Measurements from ENCODE around the gene DNTTIP2. TPM values are rescaled to one million over a fixed set of nuclear protein-coding genes. Genes with fewer than 3 reads are reported as not detected.
"Not testable (repeated sequence)": the region's sequence is repeated elsewhere in the genome, so short reads cannot be mapped to it uniquely, and the experiment has no call there.

The DNTTIP2 gene
- total RNA-seq, 1 donor from 2014 or later: 34.8 TPM

DNA sequence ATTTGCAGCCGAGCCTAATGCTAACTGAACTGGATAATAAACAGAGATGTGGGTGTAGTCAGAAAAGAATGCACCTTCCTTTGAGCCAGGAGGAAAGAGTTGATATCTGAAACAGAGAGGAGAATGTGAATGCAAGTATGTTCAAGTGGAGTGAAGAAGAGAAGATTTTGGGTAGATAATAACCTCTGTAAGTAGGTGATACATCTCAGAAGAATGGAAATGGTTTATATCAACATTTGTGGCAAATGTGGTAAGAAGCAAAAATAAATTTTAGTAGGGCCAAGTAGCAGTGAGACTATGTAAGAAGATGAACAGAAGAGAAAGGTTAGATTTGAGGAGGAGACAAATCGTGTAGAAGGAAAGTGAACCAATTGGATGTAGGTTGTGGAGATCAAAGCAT is 1.7 kb upstream of the DNTTIP2 start:
- no peak for DNase-seq (ENCODE audit: missing footprints)
- ATAC-seq: no peak
- intact Hi-C loops (cut with DNase I): no loop called here

DNA sequence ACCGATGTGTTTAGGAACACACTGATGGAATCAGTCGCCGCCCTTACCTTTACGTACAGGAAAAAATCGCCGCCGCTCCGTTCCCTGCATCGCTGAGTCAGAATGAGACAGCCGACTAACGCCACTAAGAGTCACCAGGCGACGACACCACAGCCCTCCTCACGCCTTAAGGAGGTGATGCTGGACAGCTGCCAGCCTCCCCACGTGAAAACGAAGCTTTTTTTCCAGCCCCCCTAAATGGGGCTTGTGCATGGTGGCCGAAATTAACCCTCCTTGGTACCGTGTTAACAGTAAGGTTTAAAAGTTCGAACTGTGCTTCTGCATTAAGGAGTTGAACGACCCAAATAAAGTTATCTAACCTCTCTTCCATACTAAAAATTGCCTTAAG is 511 bp downstream of the DNTTIP2 start:
- ATAC-seq (peak; percentile 11), DNase-seq (ENCODE audit: missing footprints) (peak; percentile 83)
- intact Hi-C loops (cut with DNase I): no loop called here

- no peak for DNase-seq (ENCODE audit: missing footprints)
- intact Hi-C loops (cut with DNase I): no loop called here
- no peak for ATAC-seq
Measured at GRCh38 chr1:93877529-93877928, 1.5 kb downstream of the DNTTIP2 start.

DNA sequence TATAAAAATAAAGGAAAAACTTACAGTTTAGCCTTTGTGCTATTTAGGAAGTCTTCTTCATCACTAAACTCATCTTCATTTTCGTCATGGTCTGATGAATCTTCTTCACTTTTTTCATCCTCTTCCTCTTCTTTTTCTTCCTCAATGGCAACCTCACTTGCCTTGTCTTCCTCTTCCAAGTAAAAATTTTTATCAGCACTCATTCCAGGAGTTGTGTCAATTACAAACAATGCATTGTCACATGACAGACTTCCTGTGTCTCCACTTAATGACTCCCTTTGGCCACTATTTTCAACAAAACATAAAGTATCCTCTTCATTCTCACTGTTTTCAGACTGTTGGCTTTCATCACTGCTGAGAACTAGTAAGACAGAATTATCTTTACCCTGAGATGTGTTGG is 2.8 kb downstream of the DNTTIP2 start:
- ATAC-seq: no peak
- intact Hi-C loops (cut with DNase I): no loop called here
- DNase-seq (ENCODE audit: missing footprints): no peak

DNA sequence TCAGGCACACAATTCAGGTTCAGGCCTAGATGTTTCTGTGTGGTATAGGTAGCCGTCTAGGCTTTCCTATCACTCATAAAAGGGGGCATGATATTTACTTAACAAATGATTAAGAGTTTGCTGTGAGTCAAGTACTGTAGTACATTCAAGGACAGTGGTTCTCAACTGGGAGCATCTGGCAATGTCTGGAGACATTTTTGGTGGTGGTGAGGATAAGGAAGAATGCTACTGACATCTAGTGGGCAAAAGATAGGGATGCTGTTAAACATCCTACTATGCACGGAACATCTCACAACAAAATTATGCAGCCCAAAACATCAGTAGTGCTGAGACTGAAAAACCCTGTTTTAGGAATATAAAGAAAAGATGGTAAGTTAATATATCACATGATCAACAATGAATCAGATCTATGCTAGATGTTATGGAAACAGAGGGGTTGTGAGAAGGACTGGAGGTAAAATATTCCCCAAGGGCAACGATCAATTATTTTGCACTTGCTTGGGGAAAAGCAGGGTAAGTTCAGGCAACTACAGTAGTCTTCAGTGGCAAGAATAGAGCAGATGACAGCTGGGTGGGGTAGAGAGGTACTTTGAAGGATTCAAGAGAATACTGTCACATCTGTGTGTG is 4.9 kb downstream of the DNTTIP2 start:
- DNase-seq (ENCODE audit: missing footprints) (no peak), ATAC-seq (no peak)
- intact Hi-C loops (cut with DNase I): no loop called here

DNA sequence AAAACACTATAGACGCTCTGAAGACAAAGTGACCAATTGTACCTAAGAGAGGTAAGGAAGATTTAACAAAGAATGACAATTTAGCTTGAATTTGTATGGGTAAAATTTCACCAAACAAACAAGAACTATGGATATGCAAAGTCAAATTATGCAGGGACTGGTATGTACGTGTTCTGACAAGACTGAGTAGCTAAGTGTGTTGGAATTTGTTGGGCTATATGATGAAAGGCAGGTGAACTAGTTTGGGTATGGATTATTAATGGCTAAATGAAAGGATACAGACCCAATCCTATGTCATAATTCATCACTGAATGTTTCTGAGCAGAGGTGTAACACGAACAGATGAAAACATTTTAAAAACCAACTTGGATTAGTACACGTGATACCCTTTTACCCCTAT is 7.6 kb downstream of the DNTTIP2 start:
- intact Hi-C loops (cut with DNase I): no loop called here

DNA sequence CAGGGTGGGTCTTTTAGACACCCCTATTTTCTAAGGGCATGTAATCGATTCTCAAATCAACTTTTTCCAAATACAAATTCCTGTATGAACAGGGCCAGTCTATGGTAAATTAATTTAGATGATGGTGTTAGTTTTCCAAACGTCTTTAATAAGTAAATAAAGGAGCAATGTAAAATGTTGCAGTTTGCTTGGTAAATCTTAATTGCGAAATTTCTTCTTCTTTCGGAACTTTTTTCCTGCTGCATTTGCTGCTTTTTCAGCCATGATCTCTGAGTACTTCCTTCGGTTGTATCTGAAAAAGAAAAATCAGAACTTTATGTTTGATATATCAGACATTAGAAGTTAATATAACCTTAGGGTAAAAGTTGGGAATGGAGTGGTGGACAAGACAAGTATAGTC is 9.4 kb downstream of the DNTTIP2 start:
- intact Hi-C loops (cut with DNase I): no loop called here

More for the DNA sequence above, 7.6 kb downstream of the DNTTIP2 start:
- DNase-seq (ENCODE audit: missing footprints) (no peak), ATAC-seq (no peak)

GRCh38 chr1:93868492-93868891 is 10.5 kb downstream of the DNTTIP2 start:
- intact Hi-C loops (cut with DNase I); DNase-seq (ENCODE audit: missing footprints); ATAC-seq: not testable (repeated sequence)

More for the DNA sequence above, 9.4 kb downstream of the DNTTIP2 start:
- no peak for ATAC-seq
- no peak for DNase-seq (ENCODE audit: missing footprints)

- intact Hi-C loops (cut with DNase I): no loop called here
- ATAC-seq (no peak), DNase-seq (ENCODE audit: missing footprints) (no peak)
Measured at GRCh38 chr1:93865253-93865652, 13.8 kb downstream of the DNTTIP2 start.

DNA sequence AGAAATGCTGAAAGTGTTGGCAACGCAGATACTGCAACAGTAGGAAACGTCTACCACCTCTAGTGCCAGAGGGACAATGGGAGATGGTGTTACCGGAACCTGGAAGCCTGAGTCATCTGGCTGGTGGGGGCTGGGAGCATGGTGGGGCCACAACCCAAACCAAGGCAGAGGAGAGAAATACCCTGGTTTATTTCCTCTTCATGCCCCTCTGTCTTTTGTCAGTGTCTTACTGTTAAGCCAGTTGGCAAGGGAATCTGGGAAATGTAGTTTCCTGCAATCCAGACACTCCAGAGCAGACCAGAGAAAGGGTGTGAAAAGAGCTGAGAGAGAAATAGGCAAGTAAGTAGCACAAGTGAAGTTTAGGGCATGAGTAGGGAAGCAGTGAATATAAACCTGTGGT is 14.8 kb downstream of the DNTTIP2 start:
- intact Hi-C loops (cut with DNase I): no loop called here
- ATAC-seq: no peak
- no peak for DNase-seq (ENCODE audit: missing footprints)

GRCh38 chr1:93857653-93858052 is 21.4 kb downstream of the DNTTIP2 start:
- ATAC-seq; DNase-seq (ENCODE audit: missing footprints); intact Hi-C loops (cut with DNase I): not testable (repeated sequence)

DNA sequence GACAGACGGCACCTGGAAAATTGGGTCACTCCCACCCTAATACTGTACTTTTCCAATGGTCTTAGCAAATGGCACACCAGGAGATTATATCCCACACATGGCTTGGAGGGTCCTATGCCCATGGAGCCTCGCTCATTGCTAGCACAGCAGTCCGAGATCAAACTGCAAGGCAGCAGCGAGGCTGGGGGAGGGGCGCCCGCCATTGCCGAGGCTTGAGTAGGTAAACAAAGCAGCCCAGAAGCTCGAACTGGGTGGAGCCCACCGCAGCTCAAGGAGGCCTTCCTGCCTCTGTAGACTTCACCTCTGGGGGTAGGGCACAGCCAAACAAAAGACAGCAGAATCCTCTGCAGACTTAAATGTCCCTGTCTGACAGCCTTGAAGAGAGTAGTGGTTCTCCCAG is 23.0 kb downstream of the DNTTIP2 start:
- intact Hi-C loops (cut with DNase I); ATAC-seq; DNase-seq (ENCODE audit: missing footprints): not testable (repeated sequence)

DNA sequence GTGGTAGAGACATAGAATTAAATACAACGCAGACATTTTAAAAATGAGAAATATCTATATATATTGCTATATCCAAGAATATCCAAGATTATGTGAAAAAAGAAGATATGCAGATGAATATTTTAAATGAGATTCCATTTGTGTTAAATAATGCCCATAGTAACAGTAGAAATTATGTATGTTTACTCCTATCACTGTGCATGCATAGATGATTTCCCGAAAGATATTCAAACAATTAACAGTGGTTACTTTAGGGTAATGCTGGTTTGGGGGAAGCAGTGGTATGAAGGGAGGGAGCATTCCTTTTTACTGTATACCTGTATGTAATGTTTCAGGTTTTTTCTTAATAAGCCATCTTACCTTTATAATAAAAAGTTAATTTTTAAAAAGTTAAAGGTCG is 25.1 kb downstream of the DNTTIP2 start:
- DNase-seq (ENCODE audit: missing footprints) (no peak), ATAC-seq (no peak)
- intact Hi-C loops (cut with DNase I): no loop called here

- intact Hi-C loops (cut with DNase I): no loop called here
- DNase-seq (ENCODE audit: missing footprints) (no peak), ATAC-seq (no peak)
Measured at GRCh38 chr1:93851878-93852277, 27.1 kb downstream of the DNTTIP2 start.

DNA sequence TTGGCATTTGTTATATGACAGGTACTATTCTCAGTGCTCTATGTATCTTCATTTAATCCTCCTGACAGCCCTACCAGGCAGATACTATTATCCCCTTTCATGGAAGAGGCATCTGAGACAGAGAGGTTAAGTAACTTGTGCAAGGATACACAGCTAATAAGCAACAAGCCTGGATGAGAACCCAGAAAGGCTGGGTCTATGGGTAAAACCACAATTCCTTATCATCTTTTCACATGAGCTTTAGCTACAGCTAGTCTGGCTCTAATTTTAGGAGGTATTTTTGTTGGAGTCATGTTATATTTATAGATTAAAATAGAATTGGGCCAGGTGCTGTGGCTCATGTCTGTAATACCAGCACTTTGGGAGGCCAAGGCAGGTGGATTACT is 27.7 kb downstream of the DNTTIP2 start:
- no peak for DNase-seq (ENCODE audit: missing footprints)
- intact Hi-C loops (cut with DNase I): no loop called here
- no peak for ATAC-seq

DNA sequence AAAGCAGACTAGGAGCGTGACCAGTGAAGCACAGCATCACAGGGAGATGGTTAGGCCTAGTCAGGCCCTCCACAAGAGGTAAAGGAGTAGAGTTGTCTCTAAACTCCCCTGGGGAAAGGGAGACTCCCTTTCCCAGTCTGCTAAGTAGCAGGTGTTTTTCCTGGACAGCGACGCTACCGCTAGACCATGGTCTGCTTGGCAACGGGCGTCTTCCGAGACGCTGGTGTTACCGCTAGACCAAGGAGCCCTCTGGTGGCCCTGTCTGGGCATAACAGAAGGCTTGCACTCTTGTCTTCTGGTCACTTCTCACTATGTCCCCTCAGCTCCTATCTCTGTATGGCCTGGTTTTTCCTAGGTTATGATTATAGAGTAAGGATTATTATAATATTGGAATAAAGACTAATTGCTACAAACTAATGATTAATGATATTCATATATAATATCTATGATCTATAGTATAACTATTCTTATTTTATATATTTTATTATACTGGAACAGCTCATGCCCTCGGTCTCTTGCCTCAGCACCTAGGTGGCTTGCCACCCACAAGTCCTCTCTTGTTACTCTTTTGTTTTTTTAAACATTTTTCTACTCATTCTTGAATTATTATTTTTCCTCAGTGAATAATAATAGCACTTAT is 28.2 kb downstream of the DNTTIP2 start:
- intact Hi-C loops (cut with DNase I); ATAC-seq: not testable (repeated sequence)
- peak; percentile 83 for DNase-seq (ENCODE audit: missing footprints)

DNA sequence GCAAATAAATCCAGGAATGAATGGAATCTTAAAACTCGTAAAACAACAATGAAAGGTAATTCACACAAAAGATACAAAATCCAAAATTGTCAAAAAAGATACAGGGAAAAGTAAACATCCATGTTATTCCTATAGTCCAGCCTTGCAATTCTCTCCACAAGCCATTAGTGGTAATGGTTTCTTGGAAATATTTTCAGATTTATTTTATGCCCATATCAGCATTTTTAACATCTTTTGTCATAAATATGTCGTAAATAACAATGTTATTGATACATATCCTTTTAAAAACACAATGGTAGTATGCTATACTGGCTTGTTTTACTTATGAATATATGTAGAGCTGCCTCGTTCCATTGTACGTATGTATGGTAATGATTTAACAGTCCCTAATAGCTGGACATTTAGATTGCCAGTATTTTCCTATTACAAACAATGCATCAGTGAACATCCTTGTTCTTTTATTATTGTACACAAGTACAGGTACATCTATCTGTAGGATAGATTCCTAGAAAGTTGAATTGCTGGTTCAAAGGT is 30.6 kb downstream of the DNTTIP2 start:
- intact Hi-C loops (cut with DNase I): loop anchor here (5.0 kb wide), 1 partner anchor 501 kb away; the partner anchor contains the start of gene DR1
- ATAC-seq (no peak), DNase-seq (ENCODE audit: missing footprints) (no peak)

DNA sequence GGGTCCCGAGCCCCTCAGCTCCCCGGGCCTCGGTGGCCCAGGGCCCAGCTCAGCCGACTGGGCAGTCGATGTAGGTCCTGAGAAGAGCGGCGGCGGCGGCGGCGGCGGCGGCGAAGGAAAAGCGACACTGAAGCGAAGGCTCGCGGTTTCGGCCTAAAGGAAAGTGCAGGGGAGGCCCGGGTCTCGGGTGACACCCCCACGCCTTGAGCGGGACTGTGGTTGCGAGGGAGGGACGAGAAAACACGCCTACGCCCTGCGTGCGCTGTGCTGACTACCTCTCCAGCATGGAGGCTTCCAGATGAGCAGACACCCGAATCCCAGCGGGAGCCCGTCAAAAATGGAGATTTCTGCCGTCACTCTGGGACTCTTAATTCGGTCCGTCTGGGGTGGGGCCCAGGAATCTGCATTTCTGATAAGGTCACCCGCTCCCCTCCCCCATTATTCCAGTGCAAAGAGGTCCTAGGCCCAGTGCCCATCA is 31.2 kb downstream of the DNTTIP2 start:
- intact Hi-C loops (cut with DNase I): loop anchor here (2.0 to 5.0 kb wide), 3 partner anchors 167 to 501 kb away; partner anchors contain the start of genes BCAR3 and DR1
- DNase-seq (ENCODE audit: missing footprints) (peak; percentile 84), ATAC-seq (peak; percentile 57)

DNA sequence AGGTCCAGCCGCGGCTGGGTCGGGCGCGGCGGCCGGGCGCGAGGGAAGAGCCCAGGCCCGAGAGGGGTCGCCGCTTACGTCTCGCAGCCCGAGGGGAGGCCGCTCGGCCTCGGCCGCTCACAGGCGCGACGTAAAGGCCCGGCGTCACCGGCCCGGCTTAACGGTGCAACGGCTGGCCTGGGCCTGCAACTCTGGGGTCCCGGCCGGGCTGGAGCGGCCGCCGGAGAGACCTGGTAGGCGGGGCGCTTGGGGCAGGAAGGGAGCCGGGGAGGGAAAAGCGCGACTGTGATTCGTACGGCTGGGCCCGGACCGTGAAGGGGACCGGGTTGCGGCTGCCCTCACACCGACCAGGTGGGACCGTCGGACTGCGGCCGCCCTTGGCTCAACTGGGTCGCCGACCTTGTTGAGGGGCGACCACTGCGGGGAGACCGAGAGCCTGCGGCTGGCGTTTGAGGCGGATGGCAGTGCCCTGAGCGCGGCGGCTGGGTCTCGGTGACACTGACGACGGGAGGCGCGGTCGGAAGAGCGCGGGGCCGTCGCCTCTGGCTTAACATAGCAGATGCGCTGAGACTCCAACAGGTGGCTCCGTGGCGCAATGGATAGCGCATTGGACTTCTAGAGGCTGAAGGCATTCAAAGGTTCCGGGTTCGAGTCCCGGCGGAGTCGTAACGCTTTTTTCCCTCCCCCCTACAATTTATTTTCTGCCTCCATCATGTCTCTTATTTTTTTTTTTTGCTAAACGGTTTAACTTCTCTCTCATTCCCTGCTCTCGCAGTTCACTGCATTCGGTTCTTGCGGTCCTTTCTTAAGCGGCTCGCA is 31.8 kb downstream of the DNTTIP2 start:
- ATAC-seq: peak; percentile 87
- DNase-seq (ENCODE audit: missing footprints): peak; percentile 92
- intact Hi-C loops (cut with DNase I): loop anchor here (2.0 to 5.0 kb wide), 3 partner anchors 166 to 500 kb away; partner anchors contain the start of genes BCAR3 and DR1

Measured in Right ventricle myocardium inferior (tissue), 1 donor.